ENCODE results near the gene SIGLEC5.

Gene SIGLEC5

DNA sequence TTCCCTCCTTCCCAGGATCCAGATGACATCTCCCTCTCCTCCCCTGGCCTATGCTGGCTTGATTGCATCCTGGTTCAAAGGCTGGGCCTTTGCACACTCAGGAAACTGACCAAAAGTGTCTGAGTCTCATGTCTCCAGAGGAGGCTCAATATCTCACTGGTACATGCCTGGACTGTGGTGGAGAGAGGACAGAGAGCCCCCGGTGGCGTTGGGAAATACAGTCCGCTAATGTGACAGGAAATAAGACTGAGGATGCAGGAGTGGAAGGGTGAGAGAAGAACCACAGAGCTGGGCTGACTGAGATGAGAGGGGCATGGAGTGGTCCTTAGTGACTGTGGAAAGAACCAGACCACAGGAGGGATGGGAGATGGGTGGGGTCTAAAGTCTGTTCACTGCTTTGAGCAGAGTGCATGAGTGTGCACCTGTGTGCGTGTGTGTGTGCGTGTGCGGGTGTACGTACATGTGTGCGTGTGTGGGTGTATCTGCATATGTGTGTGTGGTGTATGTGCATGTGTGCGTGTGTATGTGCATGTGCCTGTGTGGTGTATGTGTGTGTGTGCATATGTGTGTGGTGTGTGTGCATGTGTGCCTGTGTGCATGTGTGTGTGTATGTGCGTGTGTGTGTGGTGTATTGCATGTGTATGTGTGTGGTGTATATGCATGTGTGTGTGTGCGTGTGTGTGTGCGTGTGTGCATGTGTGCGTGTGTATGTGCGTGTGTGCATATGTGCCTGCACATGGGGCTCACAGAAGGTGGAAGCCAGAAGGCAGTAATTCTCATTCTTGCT, 1.9 kb downstream of the SIGLEC5 start:
- TF ChIP-seq, protein P1, sequence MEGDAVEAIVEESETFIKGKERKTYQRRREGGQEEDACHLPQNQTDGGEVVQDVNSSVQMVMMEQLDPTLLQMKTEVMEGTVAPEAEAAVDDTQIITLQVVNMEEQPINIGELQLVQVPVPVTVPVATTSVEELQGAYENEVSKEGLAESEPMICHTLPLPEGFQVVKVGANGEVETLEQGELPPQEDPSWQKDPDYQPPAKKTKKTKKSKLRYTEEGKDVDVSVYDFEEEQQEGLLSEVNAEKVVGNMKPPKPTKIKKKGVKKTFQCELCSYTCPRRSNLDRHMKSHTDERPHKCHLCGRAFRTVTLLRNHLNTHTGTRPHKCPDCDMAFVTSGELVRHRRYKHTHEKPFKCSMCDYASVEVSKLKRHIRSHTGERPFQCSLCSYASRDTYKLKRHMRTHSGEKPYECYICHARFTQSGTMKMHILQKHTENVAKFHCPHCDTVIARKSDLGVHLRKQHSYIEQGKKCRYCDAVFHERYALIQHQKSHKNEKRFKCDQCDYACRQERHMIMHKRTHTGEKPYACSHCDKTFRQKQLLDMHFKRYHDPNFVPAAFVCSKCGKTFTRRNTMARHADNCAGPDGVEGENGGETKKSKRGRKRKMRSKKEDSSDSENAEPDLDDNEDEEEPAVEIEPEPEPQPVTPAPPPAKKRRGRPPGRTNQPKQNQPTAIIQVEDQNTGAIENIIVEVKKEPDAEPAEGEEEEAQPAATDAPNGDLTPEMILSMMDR (IDR thresholded peaks at IDR 0.05; ENCODE audit: low read depth, low read length, missing control alignments) = no peak
- DNase-seq (ENCODE audit: low read depth) = no peak

DNA sequence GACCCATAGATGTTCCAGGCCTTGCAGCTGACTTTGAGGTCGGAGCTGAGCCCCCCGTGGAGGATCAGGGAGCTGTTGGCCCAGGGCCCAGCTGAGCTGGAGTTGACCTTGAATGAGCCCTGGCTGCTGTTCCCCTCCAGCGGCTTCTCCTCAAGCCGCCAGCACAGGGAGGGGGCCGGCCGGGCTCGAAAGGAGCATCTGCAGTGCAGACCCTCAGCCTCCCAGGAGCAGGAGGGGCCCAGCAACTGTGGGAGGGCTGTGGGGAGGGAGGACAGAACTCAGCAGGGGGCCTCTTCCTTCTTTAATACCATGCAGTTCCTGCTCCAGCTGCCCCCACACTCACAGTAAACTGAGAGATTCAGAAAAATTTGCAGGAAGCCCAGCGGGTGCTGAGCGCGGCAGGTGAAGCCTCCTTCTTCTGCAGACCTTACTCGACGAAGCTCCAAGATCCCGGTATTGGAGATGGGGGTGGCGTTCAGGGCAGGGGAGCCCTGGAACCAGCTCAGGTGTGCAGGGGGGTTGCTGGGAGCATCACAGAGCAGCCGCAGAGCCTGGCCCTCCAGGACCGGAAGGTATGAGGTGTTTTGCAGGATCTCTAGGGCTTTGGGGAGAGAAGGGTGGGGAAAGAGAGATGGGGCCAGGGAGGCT, 2.6 kb downstream of the SIGLEC5 start:
- TF ChIP-seq, protein P1 (IDR thresholded peaks at IDR 0.05; ENCODE audit: low read depth, low read length, missing control alignments) = no peak
- no peak overlapping the region for H3K4me3 ChIP-seq (ENCODE audit: low read depth, low read length)
- no peak for DNase-seq (ENCODE audit: low read depth)

More for the DNA sequence above, 1.9 kb downstream of the SIGLEC5 start:
- H3K4me3 ChIP-seq (ENCODE audit: low read depth, low read length) = no peak overlapping the region

DNA sequence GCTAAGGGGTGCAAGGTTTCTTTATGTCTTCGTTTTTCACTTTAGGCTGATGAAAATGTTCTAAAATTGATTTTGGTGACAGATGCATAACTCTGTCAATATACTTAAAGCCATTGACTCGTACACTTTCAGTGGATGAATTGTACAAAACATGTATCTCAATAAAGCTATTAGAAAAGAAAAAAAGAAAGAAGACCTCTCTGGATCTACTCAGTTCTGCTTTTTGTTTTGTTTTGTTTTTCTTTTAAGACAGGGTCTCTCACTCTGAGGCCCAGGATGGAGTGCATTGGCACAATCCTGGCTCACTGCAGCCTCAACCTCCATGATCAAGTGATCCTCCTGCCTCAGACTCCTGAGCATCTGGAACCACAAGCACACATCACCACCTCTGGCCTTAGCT, 3.5 kb downstream of the SIGLEC5 start:
- no peak for DNase-seq (ENCODE audit: low read depth)
- TF ChIP-seq, protein P1 (IDR thresholded peaks at IDR 0.05; ENCODE audit: low read depth, low read length, missing control alignments) = no peak
- no peak overlapping the region for H3K4me3 ChIP-seq (ENCODE audit: low read depth, low read length)

DNA sequence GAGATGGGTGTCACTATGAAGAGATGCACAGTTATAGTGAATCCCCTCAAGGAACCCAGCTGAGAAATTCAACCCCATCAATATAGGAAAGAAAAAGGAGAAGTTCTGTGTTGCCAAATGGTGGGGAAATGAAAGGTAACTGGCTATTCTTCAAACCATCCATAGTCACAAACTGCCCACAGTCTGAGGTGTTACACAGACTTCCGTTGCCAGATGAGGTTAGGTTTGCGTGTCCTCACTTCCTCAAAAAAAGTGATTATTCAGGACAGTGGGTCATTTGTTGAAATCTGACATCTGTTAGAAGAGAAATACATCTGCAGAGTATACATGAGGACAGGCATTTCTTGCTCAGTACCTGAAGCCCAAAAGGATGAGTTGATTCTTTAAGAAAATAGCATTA, 9.0 kb downstream of the SIGLEC5 start:
- H3K4me3 ChIP-seq (ENCODE audit: low read depth, low read length) = no peak overlapping the region
- TF ChIP-seq, protein P1 (IDR thresholded peaks at IDR 0.05; ENCODE audit: low read depth, low read length, missing control alignments) = no peak
- peak; percentile 65 for DNase-seq (ENCODE audit: low read depth)

DNA sequence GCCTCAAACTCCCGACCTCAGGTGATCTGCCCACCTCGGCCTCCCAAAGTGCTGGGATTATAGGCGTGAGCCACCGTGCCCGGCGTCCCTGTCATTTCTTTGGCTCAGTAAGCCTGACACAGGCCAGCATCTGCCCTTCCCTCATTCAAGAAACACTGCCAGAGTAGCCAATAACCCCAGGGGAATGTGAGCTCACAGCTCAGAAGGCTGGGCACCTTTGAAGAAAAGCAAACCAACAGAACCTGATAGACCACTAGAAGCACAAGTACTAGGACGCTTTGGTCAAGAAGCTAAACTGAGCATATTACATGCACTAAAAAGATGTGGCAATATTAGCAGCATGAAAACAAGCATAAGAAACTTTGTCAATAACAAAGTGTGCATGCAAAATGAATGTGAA, 14.2 kb downstream of the SIGLEC5 start:
- H3K4me3 ChIP-seq (ENCODE audit: low read depth, low read length) = no peak overlapping the region
- no peak for DNase-seq (ENCODE audit: low read depth)
- TF ChIP-seq, protein P1 (IDR thresholded peaks at IDR 0.05; ENCODE audit: low read depth, low read length, missing control alignments) = no peak

DNA sequence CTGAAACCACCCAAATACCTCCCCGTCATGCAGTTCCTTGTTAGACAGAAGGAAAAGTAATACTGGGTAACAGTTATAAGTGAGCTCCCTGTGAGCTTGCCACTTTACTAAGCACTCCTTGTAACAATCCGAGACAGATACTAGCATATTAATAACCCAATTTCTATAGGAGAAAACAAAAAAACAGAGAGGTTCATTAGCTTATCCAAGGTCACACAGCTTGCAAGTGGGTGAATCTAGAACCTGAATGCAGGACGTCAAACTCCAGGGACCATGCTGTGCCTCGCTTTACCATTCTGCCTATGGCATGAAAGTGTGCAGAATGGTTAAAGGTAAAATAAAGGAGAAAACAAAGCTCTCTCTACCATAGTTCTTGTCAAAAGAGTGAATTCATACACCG, 15.4 kb downstream of the SIGLEC5 start:
- TF ChIP-seq, protein P1 (IDR thresholded peaks at IDR 0.05; ENCODE audit: low read depth, low read length, missing control alignments) = no peak
- no peak for DNase-seq (ENCODE audit: low read depth)
- no peak overlapping the region for H3K4me3 ChIP-seq (ENCODE audit: low read depth, low read length)
